MM.1S (cell line): Measurements from ENCODE around the gene ZNF618.

Experiments
- DNase-seq: peaks from one replicate; pipeline ENCODE4 v3.0.0-alpha.2; 2015
- H2AFZ ChIP-seq: fragments of 300-600 bp; sonication (generic); 2 replicates; pipeline ENCODE4 v1.6.0; 2016; ENCODE audit warnings: antibody characterized with exemption, low read length
- H3F3A ChIP-seq: fragments of 300-600 bp; sonication (generic); 2 replicates; pipeline ENCODE4 v1.6.1; 2016; ENCODE audit warnings: mild to moderate bottlenecking, antibody characterized with exemption, low read length, moderate library complexity, mixed read lengths; ENCODE audit not compliant: insufficient read depth
- H3K27ac ChIP-seq: fragments of 300-600 bp; sonication (generic); 2 replicates; pipeline ENCODE4 v1.5.1; 2016; ENCODE audit warnings: mild to moderate bottlenecking, low read length
- H3K27me3 ChIP-seq: fragments of 300-600 bp; sonication (generic); replicated peaks from 2 replicates; pipeline ENCODE4 v1.6.0; 2016; ENCODE audit warnings: low read length; ENCODE audit not compliant: insufficient read depth
- H3K36me3 ChIP-seq: fragments of 300-600 bp; sonication (generic); replicated peaks from 2 replicates; pipeline ENCODE4 v1.6.1; 2016; ENCODE audit warnings: mild to moderate bottlenecking, low read length, mixed read lengths; ENCODE audit not compliant: insufficient read depth
- H3K4me1 ChIP-seq: fragments of 300-600 bp; sonication (generic); 2 replicates; pipeline ENCODE4 v1.6.1; 2016; ENCODE audit warnings: low read length, mixed read lengths
- H3K4me2 ChIP-seq: fragments of 300-600 bp; sonication (generic); 2 replicates; pipeline ENCODE4 v1.6.0; 2016; ENCODE audit warnings: low read depth, low read length
- H3K4me3 ChIP-seq: fragments of 300-600 bp; sonication (generic); 2 replicates; pipeline ENCODE4 v1.5.1; 2016; ENCODE audit warnings: low read length, mixed read lengths
- H3K79me2 ChIP-seq: fragments of 300-600 bp; sonication (generic); 2 replicates; pipeline ENCODE4 v1.6.1; 2016; ENCODE audit warnings: mixed run types, low read length, mixed read lengths
- H3K9ac ChIP-seq: fragments of 300-600 bp; sonication (generic); 2 replicates; pipeline ENCODE4 v1.6.1; 2016; ENCODE audit warnings: low read length, mixed read lengths
- H3K9me2 ChIP-seq: fragments of 300-600 bp; sonication (generic); replicated peaks from 2 replicates; pipeline ENCODE4 v1.6.1; 2016; ENCODE audit warnings: mild to moderate bottlenecking, low read length, mixed read lengths; ENCODE audit not compliant: insufficient read depth
- H3K9me3 ChIP-seq: fragments of 300-600 bp; sonication (generic); replicated peaks from 2 replicates; pipeline ENCODE4 v1.6.1; 2016; ENCODE audit warnings: mild to moderate bottlenecking, low read length, mixed read lengths; ENCODE audit not compliant: insufficient read depth
- H4K20me1 ChIP-seq: fragments of 300-600 bp; sonication (generic); 2 replicates; pipeline ENCODE4 v1.6.1; 2016; ENCODE audit warnings: mild to moderate bottlenecking, low read length, moderate library complexity, mixed read lengths; ENCODE audit not compliant: insufficient read depth
- CTCF ChIP-seq: fragments of 300-600 bp; sonication (generic); IDR thresholded peaks from 2 replicates; pipeline ENCODE4 v1.5.1; 2016; ENCODE audit warnings: antibody characterized with exemption, low read length, mixed read lengths
- EZH2 ChIP-seq: fragments of 300-600 bp; sonication (generic); optimal IDR thresholded peaks from 2 replicates; pipeline ENCODE3; 2017; ENCODE audit warnings: low read depth, mild to moderate bottlenecking, antibody characterized with exemption, low read length, mixed read lengths
- EZH2phosphoT487 ChIP-seq: fragments of 300-600 bp; sonication (generic); IDR thresholded peaks from 2 replicates; pipeline ENCODE4 v1.6.1; 2018; ENCODE audit warnings: antibody characterized with exemption, low read length

ZNF618 gene

GRCh38 chr9:113894166-113894565 is 18.1 kb downstream of the ZNF618 start:
- TF ChIP-seq EZH2 (no peak), EZH2phosphoT487 (no peak), CTCF (no peak)
- H3K9me2 ChIP-seq = no peaks in the 10 kb centered on the region
- no peaks in the 10 kb centered on the region for H3F3A ChIP-seq
- H3K36me3 ChIP-seq = no peaks in the 10 kb centered on the region
- DNase-seq = no peak
- H3K27me3 ChIP-seq = no peaks in the 10 kb centered on the region
- no peaks in the 10 kb centered on the region for H3K9me3 ChIP-seq
- no peaks in the 10 kb centered on the region for H4K20me1 ChIP-seq
- no peak overlapping the region for H3K4me2 ChIP-seq
- no peak overlapping the region for H2AFZ ChIP-seq
- H3K27ac ChIP-seq = no peak overlapping the region
- no peak overlapping the region for H3K9ac ChIP-seq
- no peaks in the 10 kb centered on the region for H3K79me2 ChIP-seq
- H3K4me1 ChIP-seq = no peaks in the 10 kb centered on the region
- H3K4me3 ChIP-seq = no peak overlapping the region

- TF ChIP-seq EZH2 (no peak), EZH2phosphoT487 (no peak), CTCF (no peak)
- no peak for DNase-seq
- H3K4me2 ChIP-seq = no peak overlapping the region
Observed at GRCh38 chr9:113895526-113895925, 19.4 kb downstream of the ZNF618 start.

GRCh38 chr9:113896713-113897112 is 20.6 kb downstream of the ZNF618 start:
- H2AFZ ChIP-seq = no peak overlapping the region

More at GRCh38 chr9:113895526-113895925, 19.4 kb downstream of the ZNF618 start:
- Histone ChIP-seq H3K27me3 (no peaks in the 10 kb centered on the region), H3F3A (no peaks in the 10 kb centered on the region), H3K9ac (no peak overlapping the region), H3K9me2 (no peaks in the 10 kb centered on the region), H3K9me3 (no peaks in the 10 kb centered on the region), H3K4me1 (no peaks in the 10 kb centered on the region), H3K4me3 (no peak overlapping the region), H4K20me1 (no peaks in the 10 kb centered on the region), H3K79me2 (no peaks in the 10 kb centered on the region), H3K27ac (no peak overlapping the region), H2AFZ (no peak overlapping the region), H3K36me3 (no peaks in the 10 kb centered on the region)

More at GRCh38 chr9:113896713-113897112, 20.6 kb downstream of the ZNF618 start:
- no peak for TF ChIP-seq EZH2
- TF ChIP-seq CTCF = no peak
- no peak for TF ChIP-seq EZH2phosphoT487
- Histone ChIP-seq H3K9me2 (no peaks in the 10 kb centered on the region), H3K9ac (no peak overlapping the region), H3K27me3 (no peaks in the 10 kb centered on the region), H3K27ac (no peak overlapping the region), H3K4me3 (no peak overlapping the region), H3K36me3 (no peaks in the 10 kb centered on the region), H3K4me2 (no peak overlapping the region), H3K4me1 (no peaks in the 10 kb centered on the region), H4K20me1 (no peaks in the 10 kb centered on the region), H3K79me2 (no peaks in the 10 kb centered on the region), H3K9me3 (no peaks in the 10 kb centered on the region), H3F3A (no peaks in the 10 kb centered on the region)
- DNase-seq = no peak
